ENCODE measurements around the gene DENND2D. TPM values are rescaled to one million over a fixed set of nuclear protein-coding genes. Genes with fewer than 3 reads are reported as not detected.

DENND2D gene
- total and polyA plus RNA-seq, 2 donors, result 14.4 to 23.9 TPM

GRCh38 chr1:111192074-111192473 is 8.4 kb downstream of the DENND2D start:
- H3K36me3 ChIP-seq (ENCODE audit: insufficient read depth), result no peaks in the 10 kb centered on the region
- DNase-seq (ENCODE audit: extremely low spot score), result no peak
- H3K4me1 ChIP-seq (ENCODE audit: insufficient read depth), result peaks cover 3% of the 10 kb centered on the region
- peak overlapping the region; percentile 59 for H3K27ac ChIP-seq (ENCODE audit: low read depth)
- WGBS, result 95% methylated on average over 5 of the region's 5 CpGs
- no peak overlapping the region for H3K4me3 ChIP-seq (ENCODE audit: low read depth, low read length)

- peaks cover 3% of the 10 kb centered on the region for H3K4me1 ChIP-seq (ENCODE audit: insufficient read depth)
- H3K27ac ChIP-seq (ENCODE audit: low read depth), result peak overlapping the region; percentile 59
- H3K36me3 ChIP-seq (ENCODE audit: insufficient read depth), result peaks cover 4% of the 10 kb centered on the region
- 63% methylated on average over 3 of the region's 3 CpGs for WGBS
- DNase-seq (ENCODE audit: extremely low spot score), result no peak
- H3K4me3 ChIP-seq (ENCODE audit: low read depth, low read length), result no peak overlapping the region
Observed at GRCh38 chr1:111191496-111191895, 8.9 kb downstream of the DENND2D start.

GRCh38 chr1:111190931-111191451 is 9.5 kb downstream of the DENND2D start:
- no peak overlapping the region for H3K27ac ChIP-seq (ENCODE audit: low read depth)
- no peak for DNase-seq (ENCODE audit: extremely low spot score)
- WGBS, result 62% methylated on average over 2 of the region's 2 CpGs

GRCh38 chr1:111184663-111185062 is 15.8 kb downstream of the DENND2D start:
- DNase-seq (ENCODE audit: extremely low spot score), result no peak
- no peak overlapping the region for H3K27ac ChIP-seq (ENCODE audit: low read depth)
- no peak overlapping the region for H3K4me3 ChIP-seq (ENCODE audit: low read depth, low read length)
- H3K36me3 ChIP-seq (ENCODE audit: insufficient read depth), result peaks cover 12% of the 10 kb centered on the region
- no peaks in the 10 kb centered on the region for H3K4me1 ChIP-seq (ENCODE audit: insufficient read depth)

More at GRCh38 chr1:111190931-111191451, 9.5 kb downstream of the DENND2D start:
- Histone ChIP-seq H3K4me1 (ENCODE audit: insufficient read depth) (peaks cover 3% of the 10 kb centered on the region), H3K4me3 (ENCODE audit: low read depth, low read length) (no peak overlapping the region), H3K36me3 (ENCODE audit: insufficient read depth) (peaks cover 7% of the 10 kb centered on the region)

GRCh38 chr1:111183308-111184069 is 17.0 kb downstream of the DENND2D start:
- Histone ChIP-seq H3K4me3 (ENCODE audit: low read depth, low read length) (no peak overlapping the region), H3K4me1 (ENCODE audit: insufficient read depth) (no peaks in the 10 kb centered on the region), H3K27ac (ENCODE audit: low read depth) (no peak overlapping the region), H3K36me3 (ENCODE audit: insufficient read depth) (peaks cover 12% of the 10 kb centered on the region)
- DNase-seq (ENCODE audit: extremely low spot score), result no peak
- WGBS, result 91% methylated on average over 6 of the region's 6 CpGs

- no peak for DNase-seq (ENCODE audit: extremely low spot score)
- Histone ChIP-seq H3K27ac (ENCODE audit: low read depth) (no peak overlapping the region), H3K4me1 (ENCODE audit: insufficient read depth) (no peaks in the 10 kb centered on the region), H3K36me3 (ENCODE audit: insufficient read depth) (peaks cover 12% of the 10 kb centered on the region), H3K4me3 (ENCODE audit: low read depth, low read length) (no peak overlapping the region)
- 95% methylated on average over 2 of the region's 2 CpGs for WGBS
Observed at GRCh38 chr1:111182052-111182451, 18.4 kb downstream of the DENND2D start.

- H3K27ac ChIP-seq (ENCODE audit: low read depth), result no peak overlapping the region
- H3K4me1 ChIP-seq (ENCODE audit: insufficient read depth), result no peaks in the 10 kb centered on the region
- H3K4me3 ChIP-seq (ENCODE audit: low read depth, low read length), result no peak overlapping the region
- peaks cover 3% of the 10 kb centered on the region for H3K36me3 ChIP-seq (ENCODE audit: insufficient read depth)
- DNase-seq (ENCODE audit: extremely low spot score), result no peak
Observed at GRCh38 chr1:111179968-111180533, 20.4 kb downstream of the DENND2D start.

- H3K4me3 ChIP-seq (ENCODE audit: low read depth, low read length), result no peak overlapping the region
- WGBS, result 73% methylated on average over 1 of the region's 1 CpG
- no peak overlapping the region for H3K27ac ChIP-seq (ENCODE audit: low read depth)
- peaks cover 2% of the 10 kb centered on the region for H3K36me3 ChIP-seq (ENCODE audit: insufficient read depth)
- no peaks in the 10 kb centered on the region for H3K4me1 ChIP-seq (ENCODE audit: insufficient read depth)
- no peak for DNase-seq (ENCODE audit: extremely low spot score)
Observed at GRCh38 chr1:111176678-111177077, 23.8 kb downstream of the DENND2D start.

- Histone ChIP-seq H3K4me1 (ENCODE audit: insufficient read depth) (no peaks in the 10 kb centered on the region), H3K36me3 (ENCODE audit: insufficient read depth) (peaks cover 2% of the 10 kb centered on the region), H3K27ac (ENCODE audit: low read depth) (no peak overlapping the region), H3K4me3 (ENCODE audit: low read depth, low read length) (no peak overlapping the region)
- 89% methylated on average over 3 of the region's 3 CpGs for WGBS
- DNase-seq (ENCODE audit: extremely low spot score), result no peak
Observed at GRCh38 chr1:111175349-111175748, 25.1 kb downstream of the DENND2D start.

GRCh38 chr1:111174070-111174469 is 26.4 kb downstream of the DENND2D start:
- Histone ChIP-seq H3K36me3 (ENCODE audit: insufficient read depth) (peaks cover 2% of the 10 kb centered on the region), H3K27ac (ENCODE audit: low read depth) (no peak overlapping the region), H3K4me3 (ENCODE audit: low read depth, low read length) (no peak overlapping the region), H3K4me1 (ENCODE audit: insufficient read depth) (no peaks in the 10 kb centered on the region)
- no peak for DNase-seq (ENCODE audit: extremely low spot score)

GRCh38 chr1:111172463-111172862 is 28.0 kb downstream of the DENND2D start:
- H3K4me1 ChIP-seq (ENCODE audit: insufficient read depth), result no peaks in the 10 kb centered on the region
- H3K4me3 ChIP-seq (ENCODE audit: low read depth, low read length), result no peak overlapping the region
- H3K36me3 ChIP-seq (ENCODE audit: insufficient read depth), result peaks cover 2% of the 10 kb centered on the region
- H3K27ac ChIP-seq (ENCODE audit: low read depth), result no peak overlapping the region
- DNase-seq (ENCODE audit: extremely low spot score), result no peak

- Histone ChIP-seq H3K4me3 (ENCODE audit: low read depth, low read length) (no peak overlapping the region), H3K36me3 (ENCODE audit: insufficient read depth) (no peaks in the 10 kb centered on the region), H3K4me1 (ENCODE audit: insufficient read depth) (no peaks in the 10 kb centered on the region), H3K27ac (ENCODE audit: low read depth) (no peak overlapping the region)
- no peak for DNase-seq (ENCODE audit: extremely low spot score)
- 90% methylated on average over 2 of the region's 2 CpGs for WGBS
Observed at GRCh38 chr1:111164151-111164550, 36.3 kb downstream of the DENND2D start.

- Histone ChIP-seq H3K4me1 (ENCODE audit: insufficient read depth) (no peaks in the 10 kb centered on the region), H3K36me3 (ENCODE audit: insufficient read depth) (no peaks in the 10 kb centered on the region), H3K27ac (ENCODE audit: low read depth) (no peak overlapping the region), H3K4me3 (ENCODE audit: low read depth, low read length) (no peak overlapping the region)
- no peak for DNase-seq (ENCODE audit: extremely low spot score)
- WGBS, result 93% methylated on average over 4 of the region's 4 CpGs
Observed at GRCh38 chr1:111163363-111163762, 37.1 kb downstream of the DENND2D start.

- Histone ChIP-seq H3K4me1 (ENCODE audit: insufficient read depth) (no peaks in the 10 kb centered on the region), H3K4me3 (ENCODE audit: low read depth, low read length) (no peak overlapping the region), H3K36me3 (ENCODE audit: insufficient read depth) (no peaks in the 10 kb centered on the region), H3K27ac (ENCODE audit: low read depth) (no peak overlapping the region)
- no peak for DNase-seq (ENCODE audit: extremely low spot score)
- 89% methylated on average over 2 of the region's 2 CpGs for WGBS
Observed at GRCh38 chr1:111162488-111162880, 38.0 kb downstream of the DENND2D start.
